ENCODE measurements around the gene AGBL3. TPM values are rescaled to one million over a fixed set of nuclear protein-coding genes. Genes with fewer than 3 reads are reported as not detected.

AGBL3 gene
- total and polyA plus RNA-seq, 7 experiments from 2014 or later: 0.51 to 6.6 (median 2.9) TPM

DNA sequence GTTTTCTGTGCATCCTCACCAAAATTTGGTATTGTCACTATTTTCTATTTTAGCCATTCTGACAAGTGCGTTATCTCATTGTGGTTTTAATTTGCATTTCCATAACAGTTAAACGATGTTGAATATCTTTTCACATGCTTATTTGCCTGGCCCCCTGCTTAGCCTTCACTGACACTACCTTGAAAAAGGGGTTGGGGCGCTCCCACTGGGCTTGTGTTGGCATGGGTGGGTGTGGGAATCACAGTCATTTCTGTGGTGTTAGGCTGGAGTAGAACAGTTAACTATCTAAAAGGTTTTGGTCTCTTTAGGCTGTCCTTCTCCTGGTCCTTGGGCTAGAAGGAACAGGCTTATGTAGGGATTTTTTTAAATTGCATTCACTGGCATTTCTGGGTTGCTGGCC is 89.4 kb downstream of the AGBL3 start:
- DNase-seq (no peak), ATAC-seq (no peak)
- Histone ChIP-seq H3K4me1 (ENCODE audit: control insufficient read depth in 2 of 2, insufficient read depth in 2 of 2, low read length in 2 of 2) (no peaks in the 10 kb centered on the region), H3K27me3 (ENCODE audit: control insufficient read depth in 2 of 2, insufficient read depth in 2 of 2, low read length in 2 of 2) (no peaks in the 10 kb centered on the region), H3K9me3 (ENCODE audit: control insufficient read depth in 2 of 3, low read length in 3 of 3) (no peaks in the 10 kb centered on the region), H3K27ac (ENCODE audit: low read depth, low read length) (no peak overlapping the region), H3K36me3 (ENCODE audit: control insufficient read depth in 2 of 3, insufficient read depth in 3 of 3, low read length in 3 of 3) (no peaks in the 10 kb centered on the region), H3K4me3 (ENCODE audit: low read length) (no peak overlapping the region)
- ChIA-PET CTCF (no interaction called here), POLR2A (no interaction called here)
- Mint-ChIP-seq H3K27ac (no peak overlapping the region), H3K27me3 (no peaks in the 10 kb centered on the region), H3K36me3 (peaks cover 0 to 3% (median 0%) of the 10 kb centered on the region in 5 donors), H3K9me3 (peaks cover 0 to 3% (median 0%) of the 10 kb centered on the region in 11 donors), H3K4me3 (no peak overlapping the region), H3K4me1 (peaks cover 0 to 1% (median 0%) of the 10 kb centered on the region in 7 donors)
- intact Hi-C loops (cut with micrococcal nuclease): no loop called here

- Histone ChIP-seq H3K27me3 (ENCODE audit: control insufficient read depth in 2 of 2, insufficient read depth in 2 of 2, low read length in 2 of 2) (no peaks in the 10 kb centered on the region), H3K4me1 (ENCODE audit: control insufficient read depth in 2 of 2, insufficient read depth in 2 of 2, low read length in 2 of 2) (no peaks in the 10 kb centered on the region), H3K9me3 (ENCODE audit: control insufficient read depth in 2 of 3, low read length in 3 of 3) (no peaks in the 10 kb centered on the region), H3K4me3 (ENCODE audit: low read length) (no peak overlapping the region), H3K27ac (ENCODE audit: low read depth, low read length) (no peak overlapping the region), H3K36me3 (ENCODE audit: control insufficient read depth in 2 of 3, insufficient read depth in 3 of 3, low read length in 3 of 3) (no peaks in the 10 kb centered on the region)
- H3K36me3 Mint-ChIP-seq: peaks cover 0 to 3% (median 0%) of the 10 kb centered on the region in 5 donors
- POLR2A ChIA-PET: no interaction called here
- H3K4me3 Mint-ChIP-seq: no peak overlapping the region
- DNase-seq (no peak), ATAC-seq (no peak)
- intact Hi-C loops (cut with micrococcal nuclease): no loop called here
- CTCF ChIA-PET: no interaction called here
- peaks cover 0 to 1% (median 0%) of the 10 kb centered on the region in 7 donors for H3K4me1 Mint-ChIP-seq
- no peaks in the 10 kb centered on the region for H3K27me3 Mint-ChIP-seq
- no peaks in the 10 kb centered on the region for H3K9me3 Mint-ChIP-seq
- H3K27ac Mint-ChIP-seq: peak overlapping the region in 2 of 9 donors; percentile 30 to 36
Measured at GRCh38 chr7:135076882-135077281, 90.6 kb downstream of the AGBL3 start.

GRCh38 chr7:135077642-135078041 is 91.3 kb downstream of the AGBL3 start:
- Mint-ChIP-seq H3K4me3 (no peak overlapping the region), H3K36me3 (peaks cover 0 to 3% (median 0%) of the 10 kb centered on the region in 5 donors), H3K27me3 (no peaks in the 10 kb centered on the region), H3K4me1 (peaks cover 0 to 1% (median 0%) of the 10 kb centered on the region in 7 donors), H3K9me3 (no peaks in the 10 kb centered on the region), H3K27ac (no peak overlapping the region)
- CTCF ChIA-PET: no interaction called here
- POLR2A ChIA-PET: no interaction called here
- intact Hi-C loops (cut with micrococcal nuclease): no loop called here
- no peaks in the 10 kb centered on the region for H3K27me3 ChIP-seq (ENCODE audit: control insufficient read depth in 2 of 2, insufficient read depth in 2 of 2, low read length in 2 of 2)
- H3K36me3 ChIP-seq (ENCODE audit: control insufficient read depth in 2 of 3, insufficient read depth in 3 of 3, low read length in 3 of 3): no peaks in the 10 kb centered on the region
- H3K9me3 ChIP-seq (ENCODE audit: control insufficient read depth in 2 of 3, low read length in 3 of 3): no peaks in the 10 kb centered on the region
- ATAC-seq (no peak), DNase-seq (no peak)
- H3K4me1 ChIP-seq (ENCODE audit: control insufficient read depth in 2 of 2, insufficient read depth in 2 of 2, low read length in 2 of 2): no peaks in the 10 kb centered on the region
- no peak overlapping the region for H3K4me3 ChIP-seq (ENCODE audit: low read length)
- H3K27ac ChIP-seq (ENCODE audit: low read depth, low read length): no peak overlapping the region

DNA sequence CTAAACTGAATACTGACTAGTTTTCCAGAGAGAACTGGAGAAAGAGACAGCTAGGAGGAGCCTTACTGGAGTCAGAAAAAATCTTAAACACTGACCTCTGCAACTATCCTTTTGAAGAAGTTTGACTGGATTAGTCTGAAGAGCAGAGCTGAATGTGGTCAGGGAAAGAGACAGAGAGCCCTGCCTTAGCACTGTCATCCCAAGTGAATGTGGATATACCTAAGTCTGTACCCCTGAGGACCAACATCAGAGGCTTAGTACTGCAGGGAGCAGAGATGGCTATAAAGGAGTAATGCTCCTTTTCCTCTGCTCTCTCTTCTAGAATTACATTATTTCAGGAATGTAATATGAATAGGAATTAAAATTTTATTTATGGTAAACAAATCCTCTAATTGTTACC is 91.7 kb downstream of the AGBL3 start:
- intact Hi-C loops (cut with micrococcal nuclease): no loop called here
- no peaks in the 10 kb centered on the region for H3K9me3 ChIP-seq (ENCODE audit: control insufficient read depth in 2 of 3, low read length in 3 of 3)
- ChIA-PET CTCF (no interaction called here), POLR2A (interaction anchor here (0.8 kb wide), 1 partner anchor 90 kb away, joined by 3 read pairs; no protein-coding TSS in a partner anchor)
- ATAC-seq (no peak), DNase-seq (no peak)
- no peaks in the 10 kb centered on the region for H3K27me3 Mint-ChIP-seq
- H3K27me3 ChIP-seq (ENCODE audit: control insufficient read depth in 2 of 2, insufficient read depth in 2 of 2, low read length in 2 of 2): no peaks in the 10 kb centered on the region
- H3K36me3 Mint-ChIP-seq: peaks cover 0 to 3% (median 0%) of the 10 kb centered on the region in 5 donors
- H3K9me3 Mint-ChIP-seq: no peaks in the 10 kb centered on the region
- H3K27ac ChIP-seq (ENCODE audit: low read depth, low read length): no peak overlapping the region
- no peak overlapping the region for H3K4me3 ChIP-seq (ENCODE audit: low read length)
- H3K4me3 Mint-ChIP-seq: no peak overlapping the region
- H3K4me1 ChIP-seq (ENCODE audit: control insufficient read depth in 2 of 2, insufficient read depth in 2 of 2, low read length in 2 of 2): no peaks in the 10 kb centered on the region
- no peak overlapping the region for H3K27ac Mint-ChIP-seq
- H3K36me3 ChIP-seq (ENCODE audit: control insufficient read depth in 2 of 3, insufficient read depth in 3 of 3, low read length in 3 of 3): no peaks in the 10 kb centered on the region
- peaks cover 0 to 1% (median 0%) of the 10 kb centered on the region in 7 donors for H3K4me1 Mint-ChIP-seq

- Histone ChIP-seq H3K9me3 (ENCODE audit: control insufficient read depth in 2 of 3, low read length in 3 of 3) (no peaks in the 10 kb centered on the region), H3K4me1 (ENCODE audit: control insufficient read depth in 2 of 2, insufficient read depth in 2 of 2, low read length in 2 of 2) (no peaks in the 10 kb centered on the region), H3K36me3 (ENCODE audit: control insufficient read depth in 2 of 3, insufficient read depth in 3 of 3, low read length in 3 of 3) (no peaks in the 10 kb centered on the region), H3K4me3 (ENCODE audit: low read length) (no peak overlapping the region), H3K27ac (ENCODE audit: low read depth, low read length) (no peak overlapping the region), H3K27me3 (ENCODE audit: control insufficient read depth in 2 of 2, insufficient read depth in 2 of 2, low read length in 2 of 2) (no peaks in the 10 kb centered on the region)
- H3K4me3 Mint-ChIP-seq: no peak overlapping the region
- no peak overlapping the region for H3K27ac Mint-ChIP-seq
- ChIA-PET CTCF (no interaction called here), POLR2A (interaction anchor here (0.8 kb wide), 1 partner anchor 91 kb away, joined by 3 read pairs; no protein-coding TSS in a partner anchor)
- H3K27me3 Mint-ChIP-seq: no peaks in the 10 kb centered on the region
- no peak for ATAC-seq
- H3K9me3 Mint-ChIP-seq: no peaks in the 10 kb centered on the region
- DNase-seq: no peak
- intact Hi-C loops (cut with micrococcal nuclease): no loop called here
- peaks cover 0 to 1% (median 0%) of the 10 kb centered on the region in 7 donors for H3K4me1 Mint-ChIP-seq
- peaks cover 0 to 3% (median 0%) of the 10 kb centered on the region in 5 donors for H3K36me3 Mint-ChIP-seq
Measured at GRCh38 chr7:135079068-135079467, 92.8 kb downstream of the AGBL3 start.

DNA sequence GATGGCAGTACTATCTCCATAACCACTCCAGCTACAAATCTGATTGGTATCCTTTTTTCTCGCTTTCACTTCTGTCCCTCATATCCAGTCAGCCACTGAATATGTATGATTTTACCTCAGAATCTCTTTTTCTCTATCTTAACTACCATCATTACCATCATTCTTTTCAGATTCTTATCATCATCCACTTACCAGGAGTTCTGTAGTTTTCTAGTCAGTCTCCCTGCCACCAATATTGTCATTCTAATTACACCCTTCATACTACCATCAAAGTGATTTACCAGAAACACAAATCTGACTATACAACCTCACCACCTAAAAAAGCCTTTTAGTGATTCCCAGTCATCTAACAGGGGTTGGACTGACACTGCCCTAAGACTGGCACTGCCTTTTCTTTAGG is 96.7 kb downstream of the AGBL3 start:
- Mint-ChIP-seq H3K4me1 (no peaks in the 10 kb centered on the region), H3K9me3 (peaks cover 1 to 32% (median 23%) of the 10 kb centered on the region in 11 donors), H3K27me3 (no peaks in the 10 kb centered on the region), H3K36me3 (peaks cover 0 to 16% (median 8%) of the 10 kb centered on the region in 5 donors), H3K27ac (no peak overlapping the region), H3K4me3 (no peak overlapping the region)
- H3K4me3 ChIP-seq (ENCODE audit: low read length): no peak overlapping the region
- H3K36me3 ChIP-seq (ENCODE audit: control insufficient read depth in 2 of 3, insufficient read depth in 3 of 3, low read length in 3 of 3): no peaks in the 10 kb centered on the region
- H3K27me3 ChIP-seq (ENCODE audit: control insufficient read depth in 2 of 2, insufficient read depth in 2 of 2, low read length in 2 of 2): no peaks in the 10 kb centered on the region
- CTCF ChIA-PET: no interaction called here
- DNase-seq: no peak
- H3K9me3 ChIP-seq (ENCODE audit: control insufficient read depth in 2 of 3, low read length in 3 of 3): peaks cover 0 to under 1% (median 0%) of the 10 kb centered on the region in 3 experiments
- ATAC-seq: no peak
- POLR2A ChIA-PET: no interaction called here
- intact Hi-C loops (cut with micrococcal nuclease): no loop called here
- H3K4me1 ChIP-seq (ENCODE audit: control insufficient read depth in 2 of 2, insufficient read depth in 2 of 2, low read length in 2 of 2): no peaks in the 10 kb centered on the region
- H3K27ac ChIP-seq (ENCODE audit: low read depth, low read length): no peak overlapping the region

GRCh38 chr7:135088566-135088965 is 102.3 kb downstream of the AGBL3 start:
- H3K36me3 ChIP-seq (ENCODE audit: control insufficient read depth in 2 of 3, insufficient read depth in 3 of 3, low read length in 3 of 3): no peaks in the 10 kb centered on the region
- no peaks in the 10 kb centered on the region for H3K4me1 ChIP-seq (ENCODE audit: control insufficient read depth in 2 of 2, insufficient read depth in 2 of 2, low read length in 2 of 2)
- H3K9me3 ChIP-seq (ENCODE audit: control insufficient read depth in 2 of 3, low read length in 3 of 3): peaks cover 0 to 8% (median 0%) of the 10 kb centered on the region in 3 experiments
- Mint-ChIP-seq H3K9me3 (peaks cover 10 to 49% (median 32%) of the 10 kb centered on the region in 11 donors), H3K4me3 (no peak overlapping the region), H3K27me3 (peaks cover 0 to 2% (median 0%) of the 10 kb centered on the region in 5 donors), H3K36me3 (peaks cover 0 to 40% (median 26%) of the 10 kb centered on the region in 5 donors), H3K4me1 (no peaks in the 10 kb centered on the region), H3K27ac (no peak overlapping the region)
- no peak for DNase-seq
- intact Hi-C loops (cut with micrococcal nuclease): no loop called here
- H3K27ac ChIP-seq (ENCODE audit: low read depth, low read length): no peak overlapping the region
- ChIA-PET POLR2A (no interaction called here), CTCF (no interaction called here)
- H3K4me3 ChIP-seq (ENCODE audit: low read length): no peak overlapping the region
- no peaks in the 10 kb centered on the region for H3K27me3 ChIP-seq (ENCODE audit: control insufficient read depth in 2 of 2, insufficient read depth in 2 of 2, low read length in 2 of 2)
- ATAC-seq: no peak
